Testis (tissue), 3 donors: ENCODE results near the gene BRD9. TPM values are rescaled to one million over a fixed set of nuclear protein-coding genes. Genes with fewer than 3 reads are reported as not detected.

Source experiments
- DNase-seq: peaks from one replicate; pipeline ENCODE4 v3.0.0-alpha.2; 2019
- H3K27ac ChIP-seq, 2 donors: fragments of 200-600 bp; sonication (generic); one replicate each; pipeline ENCODE4 v1.5.1; 2019
- H3K27me3 ChIP-seq: fragments of 200-600 bp; sonication (generic); one replicate; pipeline ENCODE4 v1.5.1; 2019
- H3K36me3 ChIP-seq: fragments of 200-600 bp; sonication (generic); one replicate; pipeline ENCODE4 v1.5.1; 2017; ENCODE audit warnings: low read depth; ENCODE audit errors: missing control alignments
- H3K4me1 ChIP-seq: fragments of 200-600 bp; sonication (generic); one replicate; pipeline ENCODE4 v1.5.1; 2019
- H3K4me3 ChIP-seq, 2 donors: fragments of 200-600 bp; sonication (generic); one replicate each; pipeline ENCODE4 v1.5.1; 2017 to 2019
- H3K9me3 ChIP-seq: fragments of 200-600 bp; sonication (generic); one replicate; pipeline ENCODE4 v1.5.1; 2017
- POLR2A ChIP-seq: fragments of 450-650 bp; IDR thresholded peaks from one replicate; pipeline ENCODE4 v1.6.1; 2017; ENCODE audit warnings: antibody characterized with exemption, mild to moderate bottlenecking, moderate library complexity
- WGBS, 2 donors: methylation state at CpG; one replicate each; pipeline ENCODE4 v1.1.5; 2018; 5-methylcytosine and 5-hydroxymethylcytosine counted together
- intact Hi-C: fragments of 100-400 bp; cut with DNase I; formaldehyde crosslinking; loops from one replicate; pipeline ENCODE4 v1.15.1; 2023; ENCODE audit warnings: low total_unique reads
- polyA plus RNA-seq: library from polyadenylated mRNA; stranded (reverse); fragments of 350-450 nt; fragmentation: Illumina TruSeq; extraction: RNeasy Lipid Tissue Mini Kit (QIAGEN cat#74804); gene quantifications from one replicate; pipeline ENCODE4 v1.2.3, GENCODE V29; 2014; ENCODE audit warnings: low read depth, low replicate concordance; ENCODE audit not compliant: insufficient read depth
- total RNA-seq, 2 donors: library from RNA; depleted of rRNA; stranded (reverse); fragments of >200 nt; gene quantifications; one replicate each; pipeline ENCODE4 v1.2.3, GENCODE V29; 2016
- TF ChIP-seq, protein P1 (sequence below), 3 experiments: fragments of 450-650 bp in 2 of 3; fragments of 200-600 bp in 1 of 3; sonication (generic) in 1 of 3; IDR thresholded peaks; one replicate each; pipeline ENCODE4 v1.5.1; 2016 to 2019; ENCODE audit warnings: antibody characterized with exemption in 3 of 3, mild to moderate bottlenecking in 2 of 3, moderate library complexity in 1 of 3

The BRD9 gene
- total and polyA plus RNA-seq, 3 donors from 2014 or later, result 51.5 to 101 (median 68.6) TPM

DNA sequence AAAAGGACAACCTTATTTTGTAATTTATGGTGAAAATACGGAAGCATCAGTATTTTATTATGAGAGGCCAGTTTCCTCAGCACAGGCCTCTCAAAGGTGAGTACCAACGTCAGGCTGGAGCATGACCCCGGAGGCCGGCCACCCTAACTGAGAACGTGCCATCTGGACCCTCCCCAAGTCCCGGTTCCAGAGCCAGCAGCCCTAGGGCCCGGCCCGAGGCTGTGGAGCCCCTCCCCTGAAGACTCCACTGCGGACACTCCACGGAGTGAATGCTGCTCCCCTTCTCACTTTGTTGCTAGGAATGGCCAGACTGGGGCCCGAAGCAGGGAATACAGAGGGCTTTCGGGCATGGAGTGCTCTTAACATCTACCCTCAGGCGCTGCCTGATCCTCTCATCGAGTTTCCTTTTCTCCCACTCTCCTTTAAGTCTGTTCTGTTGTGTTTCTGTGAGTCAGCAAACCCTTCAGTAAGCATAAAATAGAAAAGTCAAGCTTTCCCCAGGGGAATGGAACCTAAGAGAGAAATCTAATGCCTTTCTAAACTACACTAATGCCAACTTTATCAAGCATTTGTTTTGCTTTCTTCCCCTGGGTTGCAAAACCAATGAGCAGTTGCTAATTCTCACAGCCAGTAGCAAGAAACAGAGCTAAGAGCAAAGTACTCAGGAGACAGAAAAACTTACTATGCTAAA is 4.5 kb downstream of the BRD9 start:
- H3K4me1 ChIP-seq, result peaks cover 10% of the 10 kb centered on the region
- no peaks in the 10 kb centered on the region for H3K9me3 ChIP-seq
- no peaks in the 10 kb centered on the region for H3K36me3 ChIP-seq
- DNase-seq, result no peak
- intact Hi-C loops, result no loop called here
- H3K27ac ChIP-seq, result no peak overlapping the region
- WGBS, 2 donors, result 91 to 92% methylated on average over 14 of the region's 14 CpGs
- TF ChIP-seq, protein P1, sequence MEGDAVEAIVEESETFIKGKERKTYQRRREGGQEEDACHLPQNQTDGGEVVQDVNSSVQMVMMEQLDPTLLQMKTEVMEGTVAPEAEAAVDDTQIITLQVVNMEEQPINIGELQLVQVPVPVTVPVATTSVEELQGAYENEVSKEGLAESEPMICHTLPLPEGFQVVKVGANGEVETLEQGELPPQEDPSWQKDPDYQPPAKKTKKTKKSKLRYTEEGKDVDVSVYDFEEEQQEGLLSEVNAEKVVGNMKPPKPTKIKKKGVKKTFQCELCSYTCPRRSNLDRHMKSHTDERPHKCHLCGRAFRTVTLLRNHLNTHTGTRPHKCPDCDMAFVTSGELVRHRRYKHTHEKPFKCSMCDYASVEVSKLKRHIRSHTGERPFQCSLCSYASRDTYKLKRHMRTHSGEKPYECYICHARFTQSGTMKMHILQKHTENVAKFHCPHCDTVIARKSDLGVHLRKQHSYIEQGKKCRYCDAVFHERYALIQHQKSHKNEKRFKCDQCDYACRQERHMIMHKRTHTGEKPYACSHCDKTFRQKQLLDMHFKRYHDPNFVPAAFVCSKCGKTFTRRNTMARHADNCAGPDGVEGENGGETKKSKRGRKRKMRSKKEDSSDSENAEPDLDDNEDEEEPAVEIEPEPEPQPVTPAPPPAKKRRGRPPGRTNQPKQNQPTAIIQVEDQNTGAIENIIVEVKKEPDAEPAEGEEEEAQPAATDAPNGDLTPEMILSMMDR (IDR thresholded peaks at IDR 0.05), result no peak
- no peak for TF ChIP-seq POLR2A
- no peaks in the 10 kb centered on the region for H3K27me3 ChIP-seq
- H3K4me3 ChIP-seq, result no peak overlapping the region

DNA sequence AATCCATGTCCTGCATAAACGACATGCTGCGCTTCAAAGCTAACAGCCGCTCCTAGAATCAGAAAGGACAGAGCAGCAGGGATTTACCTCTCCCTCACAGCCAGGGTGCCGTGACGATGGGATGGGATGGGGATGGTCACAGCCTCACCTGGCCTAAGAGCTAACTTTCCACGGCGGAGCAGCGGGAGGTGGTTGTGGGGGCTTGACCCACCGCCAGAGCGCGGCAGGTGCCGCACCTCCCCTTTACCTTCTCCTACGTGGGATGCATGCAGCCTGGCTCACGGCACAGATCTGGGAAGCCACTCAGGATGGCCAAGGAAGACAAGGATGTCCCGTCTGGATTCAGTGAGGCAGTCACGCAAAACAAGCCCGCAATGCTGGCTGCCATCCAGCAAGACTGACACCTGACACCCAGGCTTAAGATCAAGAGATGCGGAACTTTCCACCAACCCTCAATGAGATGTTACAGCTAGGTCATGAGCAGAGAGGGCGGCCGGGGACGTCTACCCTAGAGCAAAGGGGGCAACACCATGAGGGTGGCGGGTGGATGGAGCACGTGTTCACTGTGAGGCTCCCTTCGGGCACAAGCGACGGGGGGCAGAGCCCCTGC is 5.8 kb downstream of the BRD9 start:
- Histone ChIP-seq H3K27ac (no peak overlapping the region), H3K9me3 (no peaks in the 10 kb centered on the region), H3K36me3 (no peaks in the 10 kb centered on the region), H3K4me1 (peaks cover 6% of the 10 kb centered on the region), H3K27me3 (no peaks in the 10 kb centered on the region), H3K4me3 (no peak overlapping the region)
- no peak for DNase-seq
- TF ChIP-seq, protein P1 (IDR thresholded peaks at IDR 0.05), result no peak
- no peak for TF ChIP-seq POLR2A
- intact Hi-C loops, result no loop called here
- 88 to 93% methylated on average over 11 to 26 of the region's 26 CpGs for WGBS, 2 donors

DNA sequence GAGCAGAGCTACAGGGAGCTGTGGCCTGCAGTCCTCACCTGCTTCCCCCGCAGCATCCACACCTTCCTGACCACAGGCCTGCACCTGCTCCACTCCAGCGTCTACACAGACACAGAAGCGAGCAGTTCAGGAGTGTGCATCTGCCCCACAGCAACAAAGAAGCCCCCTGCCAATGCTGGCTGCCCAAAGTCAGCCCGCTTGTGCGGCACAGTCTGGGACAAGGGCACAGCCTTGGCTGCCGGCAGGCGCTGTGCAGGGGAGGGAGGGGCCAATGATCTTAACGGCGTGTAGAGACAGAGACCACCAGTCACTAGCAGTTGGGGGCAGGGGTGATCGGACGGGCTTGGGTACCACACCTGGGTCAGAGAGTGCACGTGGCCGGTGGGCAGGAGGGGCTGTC is 6.6 kb downstream of the BRD9 start:
- WGBS, 2 donors, result 95% methylated on average over 10 to 13 of the region's 13 CpGs
- no peak for TF ChIP-seq POLR2A
- TF ChIP-seq, protein P1 (IDR thresholded peaks at IDR 0.05), result no peak
- no peak overlapping the region for H3K27ac ChIP-seq
- intact Hi-C loops, result no loop called here
- no peak for DNase-seq
- no peak overlapping the region for H3K4me3 ChIP-seq
- H3K36me3 ChIP-seq, result no peaks in the 10 kb centered on the region
- H3K9me3 ChIP-seq, result no peaks in the 10 kb centered on the region
- no peaks in the 10 kb centered on the region for H3K27me3 ChIP-seq
- no peaks in the 10 kb centered on the region for H3K4me1 ChIP-seq

DNA sequence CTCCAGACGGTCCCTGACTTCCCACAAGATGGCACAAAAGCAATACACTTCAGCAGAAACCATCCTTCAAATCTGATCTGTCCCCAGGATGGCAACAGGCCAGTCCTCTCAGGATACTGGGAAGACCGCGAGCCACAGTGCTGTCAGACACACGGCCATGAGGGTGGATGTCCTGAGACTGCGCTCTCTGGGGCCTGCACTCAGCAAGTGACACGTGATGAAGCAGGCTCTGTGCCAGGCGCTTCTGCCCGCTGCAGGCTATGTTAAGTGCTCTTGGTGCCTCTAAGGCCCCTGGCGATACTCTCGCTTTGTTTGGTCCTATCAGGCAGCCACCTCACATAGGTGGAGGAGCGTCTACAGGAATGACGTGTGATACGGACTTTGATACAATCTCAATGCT is 7.1 kb downstream of the BRD9 start:
- Histone ChIP-seq H3K27me3 (no peaks in the 10 kb centered on the region), H3K4me3 (no peak overlapping the region), H3K27ac (no peak overlapping the region), H3K4me1 (no peaks in the 10 kb centered on the region), H3K36me3 (no peaks in the 10 kb centered on the region), H3K9me3 (no peaks in the 10 kb centered on the region)
- 84 to 93% methylated on average over 6 to 13 of the region's 13 CpGs for WGBS, 2 donors
- intact Hi-C loops, result no loop called here
- DNase-seq, result peak; percentile 54
- no peak for TF ChIP-seq POLR2A
- TF ChIP-seq, protein P1 (IDR thresholded peaks at IDR 0.05), result no peak

DNA sequence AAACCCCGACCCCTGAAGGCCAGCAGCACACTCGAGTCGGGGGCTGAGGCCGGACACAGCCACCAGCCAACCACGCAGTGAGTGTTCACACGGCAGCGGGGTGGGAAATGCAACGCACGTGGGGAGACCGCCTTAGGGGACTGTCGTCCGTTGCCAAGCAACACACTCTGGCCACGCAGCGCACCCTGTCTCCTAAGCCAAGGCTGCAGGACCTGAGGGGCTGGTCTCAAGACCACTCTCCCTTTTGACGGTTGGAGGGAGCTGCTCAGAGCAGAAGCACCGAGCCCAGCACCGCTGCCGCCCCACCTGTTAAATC is 7.5 kb downstream of the BRD9 start:
- H3K27ac ChIP-seq, result no peak overlapping the region
- H3K27me3 ChIP-seq, result no peaks in the 10 kb centered on the region
- WGBS, 2 donors, result 92 to 97% methylated on average over 14 to 18 of the region's 18 CpGs
- H3K4me3 ChIP-seq, result no peak overlapping the region
- intact Hi-C loops, result no loop called here
- no peaks in the 10 kb centered on the region for H3K9me3 ChIP-seq
- no peak for DNase-seq
- TF ChIP-seq, protein P1 (IDR thresholded peaks at IDR 0.05), result no peak
- TF ChIP-seq POLR2A, result no peak
- no peaks in the 10 kb centered on the region for H3K36me3 ChIP-seq
- no peaks in the 10 kb centered on the region for H3K4me1 ChIP-seq
